ENCODE measurements around the gene PPIA.
"Not testable (repeated sequence)": the region's sequence is repeated elsewhere in the genome, so short reads cannot be mapped to it uniquely, and the experiment has no call there.

The PPIA gene

DNA sequence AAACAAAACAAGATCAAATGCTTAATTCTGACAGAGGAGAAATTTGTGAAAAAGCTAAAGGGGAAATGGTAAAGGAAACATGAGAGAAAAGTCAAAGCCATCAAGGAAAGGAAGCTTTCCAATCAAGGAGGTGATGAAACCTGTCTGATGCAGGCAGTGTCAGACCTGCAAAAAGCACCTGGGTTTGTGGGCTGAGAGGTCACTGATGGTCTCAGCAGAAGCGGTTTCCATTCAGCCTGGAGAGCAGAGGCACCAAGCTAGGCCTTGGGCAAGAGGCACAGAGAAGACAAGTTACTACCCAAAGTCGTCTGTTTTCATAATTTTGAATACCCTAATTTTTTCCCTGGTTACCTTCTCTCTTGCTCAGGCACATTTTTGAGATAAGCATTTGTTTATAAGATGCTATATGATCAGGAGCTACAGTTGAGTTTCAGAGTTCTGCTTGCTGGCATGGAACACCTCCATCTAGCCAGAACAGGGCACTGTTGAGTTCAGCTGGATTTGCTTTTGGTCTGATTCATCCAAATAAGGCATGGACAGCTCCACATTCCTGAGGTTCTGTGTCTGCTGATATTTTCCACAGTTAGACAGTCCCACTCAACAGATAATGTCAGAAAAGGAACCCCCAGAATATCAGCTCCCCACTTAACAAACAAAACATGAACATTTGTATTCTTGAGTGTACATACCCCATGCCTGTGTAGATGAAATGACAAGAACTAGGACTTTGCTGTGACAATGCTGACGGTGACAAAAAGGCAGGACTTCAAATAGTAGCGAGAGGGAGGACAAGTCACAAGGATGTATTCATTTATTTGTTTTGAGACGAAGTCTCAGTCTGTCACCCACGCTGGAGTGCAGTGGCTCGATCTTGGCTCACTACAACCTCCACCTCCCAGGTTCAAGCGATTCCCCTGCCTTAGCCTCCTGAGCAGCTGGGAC is 4.9 kb upstream of the PPIA start:
- no peak for DNase-seq

DNA sequence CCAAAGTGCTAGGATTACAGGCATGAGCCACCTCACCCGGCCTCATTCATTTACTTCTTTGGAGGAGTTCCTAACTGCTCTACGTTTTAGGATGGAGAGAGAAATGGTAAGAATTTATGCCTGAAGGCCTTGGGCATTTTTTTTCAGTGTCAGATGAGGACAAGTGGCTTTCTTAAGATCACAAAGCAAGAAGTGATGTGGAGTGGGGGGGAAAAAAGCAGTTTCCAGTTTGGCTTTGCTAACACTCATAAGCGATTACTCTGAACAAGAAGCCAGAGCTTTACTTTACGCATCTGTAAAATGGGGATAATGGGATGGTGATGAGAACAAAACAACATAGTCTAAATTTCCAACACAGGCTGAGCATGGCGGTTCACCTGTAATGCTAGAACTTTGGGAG is 2.6 kb upstream of the PPIA start:
- no peak for DNase-seq

DNA sequence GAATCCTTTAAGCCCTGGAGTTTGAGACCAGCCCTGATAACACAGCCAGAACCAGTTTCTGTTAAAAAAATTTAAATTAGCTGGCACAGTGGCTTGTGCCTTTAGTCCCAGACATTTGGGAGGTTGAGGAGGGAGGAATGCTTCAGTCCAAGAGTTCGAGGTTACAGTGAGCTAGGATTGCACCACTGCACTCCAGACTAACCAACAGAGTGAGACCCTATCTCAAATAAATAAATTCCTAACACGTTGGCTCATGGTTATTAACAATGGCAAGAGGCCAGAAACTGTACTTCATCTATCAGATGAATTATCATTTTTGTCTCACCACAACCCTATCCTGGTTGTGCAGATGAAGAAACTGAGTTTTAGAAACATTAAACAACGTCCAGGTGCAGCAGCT is 2.1 kb upstream of the PPIA start:
- DNase-seq = no peak

DNA sequence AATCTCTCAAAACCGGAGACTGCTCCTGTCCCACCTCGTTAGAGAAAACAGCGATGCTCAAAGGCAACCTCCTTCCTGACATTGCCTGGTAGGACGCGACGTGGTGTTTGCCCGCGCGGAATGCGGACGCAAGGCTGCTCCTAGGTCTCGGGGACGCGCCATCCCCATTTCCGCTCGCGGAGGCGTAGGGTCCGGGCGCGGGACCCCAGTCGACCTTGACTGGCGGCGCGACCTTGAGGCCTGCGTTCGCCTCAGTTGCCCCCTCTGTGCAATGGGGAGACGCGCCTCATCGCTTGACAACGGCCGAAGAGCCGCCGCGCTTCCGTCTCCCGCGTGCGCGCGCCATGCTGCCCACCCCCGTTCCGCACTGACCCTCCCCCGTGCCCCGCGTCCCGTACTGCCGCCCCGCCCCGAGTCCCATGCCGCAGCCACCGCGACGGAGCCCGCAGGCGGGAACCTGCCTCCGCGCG is 412 bp upstream of the PPIA start:
- peak; percentile 70 for DNase-seq

DNA sequence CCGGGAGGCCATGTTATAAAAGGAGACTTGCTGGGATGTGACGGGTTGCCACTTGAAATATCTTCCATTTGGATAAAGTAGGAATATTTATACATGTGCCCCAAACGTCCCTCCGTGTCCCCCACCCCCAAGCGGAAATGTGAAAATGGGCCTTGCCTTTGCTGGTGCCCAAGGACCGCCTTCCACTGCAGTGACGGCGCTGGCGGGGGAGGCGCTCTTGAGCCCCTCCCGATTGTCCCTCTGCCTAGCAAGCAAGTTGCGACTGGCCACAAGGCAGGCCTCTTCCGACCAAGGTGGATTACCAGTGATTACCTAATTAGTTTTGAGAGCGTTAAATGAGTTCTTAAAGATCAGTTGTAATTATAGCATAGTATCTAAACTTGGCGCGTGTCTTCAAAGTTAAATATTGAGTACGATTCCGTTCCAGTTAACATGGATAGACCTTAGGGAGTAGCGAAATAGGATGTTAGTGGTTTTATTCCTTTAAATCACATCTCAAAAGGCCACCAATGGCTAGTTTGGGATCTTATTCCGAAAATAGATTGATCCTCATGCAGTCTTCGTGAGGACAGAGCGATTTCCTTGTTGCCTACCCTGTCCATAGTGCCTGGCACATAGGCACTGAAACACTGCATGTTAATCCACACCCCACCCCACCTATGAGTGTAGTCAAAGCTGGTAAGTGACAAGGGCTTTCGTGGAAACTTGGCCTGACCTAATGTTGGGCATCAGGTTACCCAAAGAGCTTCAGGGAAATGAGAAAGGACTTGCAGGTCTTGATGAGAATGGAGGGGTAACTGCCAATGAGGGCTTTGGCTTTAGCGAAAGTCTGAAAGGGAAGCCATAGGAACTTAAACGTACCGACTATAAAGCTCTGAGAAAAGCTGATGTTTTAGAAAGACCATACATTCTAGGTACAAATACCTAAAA is 1.1 kb downstream of the PPIA start:
- peak; percentile 82 for DNase-seq

DNA sequence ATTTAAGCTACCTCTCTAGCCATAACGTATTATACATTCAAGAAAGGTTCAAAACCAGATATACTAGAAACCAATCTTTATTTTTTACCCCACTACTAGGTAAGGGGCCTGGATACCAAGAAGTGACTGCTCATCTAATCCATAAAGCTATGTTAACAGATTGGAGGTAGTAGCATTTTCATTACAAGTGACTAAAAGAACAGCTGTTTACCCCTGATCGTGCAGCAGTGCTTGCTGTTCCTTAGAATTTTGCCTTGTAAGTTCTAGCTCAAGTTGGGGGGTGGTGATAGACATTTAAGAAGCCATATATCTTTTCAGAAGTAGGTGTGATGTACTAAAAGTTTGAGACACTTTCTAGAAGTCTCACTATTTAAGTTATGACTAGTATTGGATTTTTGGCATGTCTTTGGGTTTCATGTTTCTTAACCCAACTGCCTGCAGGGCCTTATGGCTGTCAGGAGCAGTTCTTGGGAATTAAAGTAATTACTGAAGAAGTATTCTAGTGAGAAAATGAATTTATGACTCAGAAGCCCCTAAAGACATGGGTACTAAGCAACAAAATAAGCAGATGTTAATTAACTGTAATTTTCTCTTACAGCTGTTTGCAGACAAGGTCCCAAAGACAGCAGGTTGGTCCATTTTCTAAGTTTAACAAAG is 2.3 kb downstream of the PPIA start:
- no peak for DNase-seq

DNA sequence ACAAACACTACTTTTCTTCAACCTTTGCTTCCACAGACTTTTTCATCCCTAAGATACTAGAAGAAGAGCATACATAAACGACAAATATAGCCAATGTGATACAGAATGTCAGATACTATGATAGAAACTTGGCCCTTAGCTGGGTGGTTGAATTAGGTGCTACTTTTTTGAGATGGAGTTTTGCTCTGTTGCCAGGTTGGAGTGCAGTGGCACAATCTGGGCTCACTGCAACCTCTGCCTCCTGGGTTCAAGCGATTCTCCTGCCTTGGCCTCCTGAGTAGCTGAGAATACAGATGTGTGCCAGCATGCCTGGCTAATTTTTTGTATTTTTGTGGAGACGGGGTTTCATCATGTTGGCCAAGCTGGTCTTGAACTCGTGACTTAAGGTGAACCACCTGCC is 3.5 kb downstream of the PPIA start:
- DNase-seq = no peak

DNA sequence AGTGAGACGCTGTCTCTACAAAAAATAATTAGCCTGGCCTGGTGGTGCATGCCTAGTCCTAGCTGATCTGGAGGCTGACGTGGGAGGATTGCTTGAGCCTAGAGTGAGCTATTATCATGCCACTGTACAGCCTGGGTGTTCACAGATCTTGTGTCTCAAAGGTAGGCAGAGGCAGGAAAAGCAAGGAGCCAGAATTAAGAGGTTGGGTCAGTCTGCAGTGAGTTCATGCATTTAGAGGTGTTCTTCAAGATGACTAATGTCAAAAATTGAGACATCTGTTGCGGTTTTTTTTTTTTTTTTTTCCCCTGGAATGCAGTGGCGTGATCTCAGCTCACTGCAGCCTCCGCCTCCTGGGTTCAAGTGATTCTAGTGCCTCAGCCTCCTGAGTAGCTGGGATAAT is 5.4 kb downstream of the PPIA start:
- DNase-seq = no peak

DNA sequence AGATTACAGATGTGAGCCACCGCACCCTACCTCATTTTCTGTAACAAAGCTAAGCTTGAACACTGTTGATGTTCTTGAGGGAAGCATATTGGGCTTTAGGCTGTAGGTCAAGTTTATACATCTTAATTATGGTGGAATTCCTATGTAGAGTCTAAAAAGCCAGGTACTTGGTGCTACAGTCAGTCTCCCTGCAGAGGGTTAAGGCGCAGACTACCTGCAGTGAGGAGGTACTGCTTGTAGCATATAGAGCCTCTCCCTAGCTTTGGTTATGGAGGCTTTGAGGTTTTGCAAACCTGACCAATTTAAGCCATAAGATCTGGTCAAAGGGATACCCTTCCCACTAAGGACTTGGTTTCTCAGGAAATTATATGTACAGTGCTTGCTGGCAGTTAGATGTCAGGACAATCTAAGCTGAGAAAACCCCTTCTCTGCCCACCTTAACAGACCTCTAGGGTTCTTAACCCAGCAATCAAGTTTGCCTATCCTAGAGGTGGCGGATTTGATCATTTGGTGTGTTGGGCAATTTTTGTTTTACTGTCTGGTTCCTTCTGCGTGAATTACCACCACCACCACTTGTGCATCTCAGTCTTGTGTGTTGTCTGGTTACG is 6.0 kb downstream of the PPIA start:
- no peak for DNase-seq

DNA sequence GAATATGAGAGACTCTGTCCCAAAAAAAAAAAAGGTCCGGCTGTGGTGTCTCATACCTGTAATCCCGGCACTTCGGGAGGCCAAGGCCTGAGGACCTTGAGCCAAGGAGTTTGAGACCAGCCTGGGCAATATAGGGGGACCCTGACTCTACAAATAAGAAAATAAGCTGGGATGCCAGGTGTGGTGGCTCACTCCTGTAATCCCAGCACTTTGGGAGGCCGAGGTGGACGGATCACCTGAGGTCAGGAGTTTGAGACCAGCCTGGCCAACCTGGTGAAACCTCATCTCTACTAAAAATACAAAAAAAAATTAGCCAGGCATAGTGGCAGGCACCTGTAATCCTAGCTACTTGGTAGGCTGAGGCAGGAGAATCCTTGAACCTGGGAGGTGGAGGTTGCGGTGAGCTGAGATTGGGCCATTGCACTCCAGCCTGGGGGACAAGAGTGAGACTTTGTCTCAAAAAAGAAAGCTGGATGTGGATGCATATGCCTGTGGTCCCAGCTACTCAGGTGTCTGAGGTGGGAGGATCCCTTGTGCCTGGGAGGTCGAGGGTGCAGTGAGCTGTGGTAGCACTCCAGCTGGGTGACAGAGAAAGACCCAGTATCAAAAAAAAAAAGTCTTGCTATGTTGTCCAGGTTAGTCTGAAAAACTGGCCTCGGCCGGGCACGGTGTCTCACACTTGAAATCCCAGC is 7.5 kb downstream of the PPIA start:
- DNase-seq = not testable (repeated sequence)

DNA sequence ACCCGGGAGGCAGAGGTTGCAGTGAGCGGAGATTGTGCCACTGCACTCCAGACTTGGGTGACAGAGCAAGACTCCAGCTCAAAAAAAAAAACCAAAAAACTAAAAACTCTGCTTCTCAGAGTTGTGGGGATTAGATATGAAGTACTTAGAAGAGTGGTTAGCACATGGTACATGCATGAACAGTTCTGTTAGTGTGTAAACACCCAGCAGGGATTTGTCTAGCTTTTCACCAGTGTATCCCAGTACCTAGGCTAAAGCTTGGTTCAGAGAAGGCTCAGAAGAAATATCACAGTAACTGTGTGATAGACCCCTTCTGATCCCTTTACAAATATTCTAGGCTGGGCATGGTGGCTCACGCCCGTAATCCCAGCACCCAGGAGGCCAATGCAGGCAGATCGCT is 9.5 kb downstream of the PPIA start:
- DNase-seq = no peak

DNA sequence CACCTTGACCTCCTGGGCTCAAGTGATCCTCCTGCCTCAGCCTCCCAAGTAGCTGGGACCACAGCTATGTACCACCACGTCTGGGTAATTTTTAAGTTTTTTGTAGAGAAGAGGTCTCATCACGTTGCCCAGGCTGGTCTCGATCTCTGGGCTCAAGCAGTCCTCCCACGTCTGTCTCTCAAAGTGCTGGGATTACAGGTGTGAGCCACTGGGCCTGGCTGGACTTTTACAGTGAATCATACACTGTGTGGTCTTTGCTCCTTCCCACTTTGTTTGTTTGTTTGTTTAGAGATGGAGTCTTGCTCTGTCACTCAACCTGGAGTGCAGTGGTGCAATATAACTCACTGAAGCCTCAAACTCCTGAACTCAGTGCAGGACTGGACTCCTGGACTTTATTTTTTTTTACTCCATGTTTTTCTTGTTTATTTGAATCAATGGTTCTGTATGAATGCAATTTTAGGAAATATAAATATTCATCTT is 12.5 kb downstream of the PPIA start:
- DNase-seq = no peak

DNA sequence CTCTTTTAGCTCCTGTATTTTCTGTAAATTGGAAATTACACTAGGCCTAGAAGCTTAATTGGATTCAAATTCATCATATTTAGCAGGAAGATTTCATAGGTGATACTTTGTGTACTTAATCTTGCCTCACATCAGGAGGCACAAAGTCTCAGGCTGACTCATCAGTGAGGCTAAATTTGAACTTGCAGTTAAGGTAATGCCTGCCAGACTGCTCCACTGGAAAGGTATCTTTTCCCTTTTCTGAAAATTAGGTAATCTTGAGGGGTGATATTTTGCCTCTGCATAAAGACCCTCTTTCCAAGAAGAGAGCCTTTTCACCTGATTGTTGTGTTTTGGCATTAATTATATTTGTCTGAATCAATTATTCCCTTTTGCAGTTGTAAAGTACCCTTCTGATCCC is 14.6 kb downstream of the PPIA start:
- no peak for DNase-seq

DNA sequence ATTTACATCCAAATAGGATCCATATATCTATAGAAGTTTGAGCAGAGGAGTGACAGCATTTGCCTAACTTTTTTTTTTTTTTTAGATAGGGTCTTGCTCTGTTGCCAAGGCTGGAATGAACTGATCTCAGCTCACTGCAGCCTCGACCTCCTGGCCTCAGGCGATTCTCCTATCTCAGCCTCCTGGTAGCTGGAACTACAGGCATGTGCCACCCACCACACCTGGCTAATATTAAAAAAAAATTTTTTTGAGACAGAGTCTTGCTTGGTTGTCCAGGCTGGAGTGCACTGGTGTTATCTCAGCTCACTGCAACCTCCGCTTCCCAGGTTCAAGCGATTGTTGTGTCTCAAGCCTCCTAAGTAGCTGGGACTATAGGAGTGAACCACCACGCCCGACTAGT is 15.1 kb downstream of the PPIA start:
- no peak for DNase-seq

DNA sequence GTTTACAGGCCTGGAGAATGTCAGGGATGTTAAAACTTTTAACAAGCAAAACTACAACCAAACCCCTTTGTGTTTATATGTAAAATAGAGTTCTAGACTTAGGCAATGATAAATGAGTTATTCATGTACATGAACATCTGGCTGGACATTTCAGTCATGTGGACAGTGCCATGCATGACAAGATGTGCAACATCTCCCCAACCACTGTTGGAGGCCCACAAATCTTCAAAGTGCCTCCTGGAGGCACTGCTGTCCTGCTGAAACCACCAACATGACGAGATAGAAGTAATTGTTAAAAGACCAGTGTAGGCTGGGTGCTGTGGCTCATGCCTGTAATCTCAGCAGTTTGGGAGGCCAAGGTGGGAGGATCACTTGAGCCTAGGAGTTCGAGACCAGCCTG is 18.4 kb downstream of the PPIA start:
- DNase-seq = no peak

DNA sequence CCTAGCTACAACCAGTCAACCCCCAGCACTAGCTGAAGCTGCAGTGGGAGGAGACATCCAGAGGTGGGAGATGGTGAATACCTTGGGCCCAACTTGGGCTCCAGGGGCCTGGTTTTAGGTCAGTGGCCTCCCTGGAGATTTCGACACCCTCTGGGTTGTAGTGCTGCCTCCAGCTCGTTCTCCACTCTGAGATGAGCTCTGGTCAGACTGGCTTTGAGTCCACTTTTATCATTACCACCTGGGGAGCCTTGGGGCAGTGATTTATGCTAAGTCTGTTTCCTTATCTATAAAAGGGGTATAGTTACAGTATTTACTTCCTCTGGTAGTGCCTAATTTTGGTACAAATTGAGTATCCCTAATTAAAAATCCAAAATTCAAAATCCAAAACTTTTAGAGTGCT is 22.8 kb downstream of the PPIA start:
- DNase-seq = no peak

DNA sequence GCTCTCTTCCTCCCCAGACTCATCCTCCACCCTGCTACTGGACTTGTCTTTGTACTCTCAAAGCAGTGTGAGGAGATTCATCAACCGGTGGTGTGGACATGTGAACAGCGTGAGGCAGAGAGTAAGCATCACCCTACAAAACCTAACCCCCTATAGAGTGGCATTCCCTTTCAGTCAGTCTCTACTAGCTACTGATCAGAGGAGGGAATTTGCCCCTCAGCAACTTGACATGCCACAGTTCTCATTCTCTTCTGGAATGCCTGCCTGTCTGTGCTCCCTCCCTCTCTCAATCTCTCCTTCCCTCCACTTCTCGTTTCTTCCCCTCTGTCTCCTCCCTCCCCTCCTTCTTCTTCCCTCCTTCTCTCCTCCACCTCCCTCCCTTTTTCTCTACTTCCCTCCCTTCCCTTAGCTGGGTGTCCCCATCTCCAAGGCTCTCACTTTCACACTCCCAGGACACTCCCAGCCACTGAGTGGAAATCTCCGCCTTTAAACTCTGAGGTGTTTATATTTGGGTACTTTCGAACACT is 26.8 kb downstream of the PPIA start:
- DNase-seq = no peak

DNA sequence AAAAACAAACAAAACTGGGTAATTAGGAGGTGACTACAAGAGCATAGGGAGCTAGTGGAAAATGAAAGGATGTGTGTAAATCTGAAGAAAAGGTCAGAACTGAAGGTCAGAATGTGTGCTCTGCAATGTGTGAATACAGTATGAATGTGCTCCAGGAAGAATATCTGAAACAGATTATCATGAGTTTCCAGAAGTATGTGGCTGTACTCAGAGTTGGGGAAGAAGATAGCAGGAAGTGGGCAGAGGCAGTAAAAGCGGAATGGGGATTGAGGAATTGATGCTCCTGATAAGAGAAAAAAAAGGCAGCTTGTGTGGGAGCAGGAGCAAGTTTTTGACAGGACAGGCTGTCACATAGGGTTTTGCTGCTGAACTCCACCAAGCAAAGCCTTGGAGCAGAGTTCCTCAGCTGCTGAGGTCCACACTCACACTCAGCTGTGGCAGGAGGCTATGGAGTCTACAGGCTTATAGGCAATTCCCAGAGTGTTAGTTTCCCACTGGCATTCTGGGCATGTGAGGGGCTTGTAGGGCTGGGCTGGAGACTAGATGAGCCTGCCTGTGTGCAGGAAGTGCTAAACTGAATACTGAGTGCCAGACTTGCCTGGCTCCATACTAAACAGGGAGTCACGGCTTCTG is 28.5 kb downstream of the PPIA start:
- no peak for DNase-seq

DNA sequence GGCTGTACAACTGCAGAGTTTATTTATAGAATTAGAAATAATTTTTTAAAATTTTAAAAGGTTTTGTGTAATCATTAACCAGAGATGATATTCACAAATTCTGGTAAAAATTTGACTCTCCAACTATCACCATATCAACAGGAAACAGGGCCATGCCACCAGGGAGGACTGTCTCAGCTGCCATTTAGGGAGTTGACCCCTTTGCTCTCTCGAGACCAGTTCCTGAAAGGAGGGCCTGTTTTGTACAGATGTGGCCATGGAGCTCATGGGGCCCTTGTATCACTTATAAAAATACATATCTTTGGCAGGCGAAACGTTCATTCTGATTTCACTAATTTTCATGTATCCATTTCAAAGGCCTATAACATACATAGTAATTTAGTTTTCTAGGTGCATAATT is 31.1 kb downstream of the PPIA start:
- DNase-seq = no peak

DNA sequence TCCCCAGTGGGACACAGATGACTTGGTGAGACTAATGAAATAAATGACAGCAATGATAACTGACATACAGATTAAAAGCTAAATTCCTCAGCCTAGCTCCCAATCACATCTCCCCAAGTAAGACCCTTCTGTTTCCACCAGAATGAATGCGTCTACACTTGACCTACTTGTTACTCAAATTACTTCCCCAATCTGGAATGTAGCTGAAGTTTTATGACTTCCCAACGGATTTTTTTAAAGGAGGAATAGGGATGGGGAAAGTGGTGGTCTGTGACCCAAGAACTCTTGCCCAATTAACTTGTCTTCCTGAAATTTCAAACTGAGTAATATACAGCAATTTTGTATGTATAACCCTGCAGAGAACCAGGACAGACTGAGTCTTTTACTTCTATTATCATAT is 42.3 kb downstream of the PPIA start:
- no peak for DNase-seq

DNA sequence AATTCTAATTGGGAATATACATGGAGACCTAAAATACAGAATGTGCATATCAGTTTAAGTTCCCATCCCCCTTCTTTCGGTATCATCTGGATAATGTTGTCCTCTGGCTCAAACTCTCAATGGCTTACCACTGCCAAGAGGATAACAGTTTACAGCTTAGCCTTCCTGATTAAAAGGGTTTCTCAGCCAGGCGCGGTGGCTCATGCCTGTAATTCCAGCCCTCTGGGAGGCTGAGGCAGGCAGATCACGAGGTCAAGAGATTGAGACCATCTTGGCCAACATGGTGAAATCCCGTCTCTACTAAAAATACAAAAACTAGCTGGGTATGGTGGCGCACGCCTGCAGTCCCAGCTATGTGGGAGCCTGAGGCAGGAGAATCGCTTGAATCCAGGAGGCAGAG is 46.2 kb downstream of the PPIA start:
- not testable (repeated sequence) for DNase-seq

Measured in COR-L47 (cell line).